Measurements from ENCODE around the gene KNDC1.

Gene KNDC1

DNA sequence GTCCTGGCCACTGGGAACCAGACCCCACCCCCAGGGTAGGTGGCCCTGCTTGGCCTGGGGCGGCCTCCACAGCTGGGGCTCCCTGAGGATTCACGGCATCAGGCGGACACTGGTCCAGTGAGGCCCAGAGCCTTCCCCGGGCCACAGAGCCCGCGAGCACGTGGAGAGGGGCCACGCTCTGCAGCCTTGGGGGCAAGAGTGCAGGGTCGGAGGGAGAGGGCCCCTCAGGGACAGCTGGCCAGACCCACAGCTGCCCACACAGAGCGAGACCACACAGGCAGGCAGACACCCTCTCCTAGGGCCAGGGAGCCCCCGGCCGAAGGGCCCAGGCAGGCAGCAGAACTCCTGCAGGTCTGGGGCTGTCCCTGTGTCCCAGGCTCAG lies 88.3 kb downstream of the KNDC1 start:
- TF ChIP-seq, protein P1, sequence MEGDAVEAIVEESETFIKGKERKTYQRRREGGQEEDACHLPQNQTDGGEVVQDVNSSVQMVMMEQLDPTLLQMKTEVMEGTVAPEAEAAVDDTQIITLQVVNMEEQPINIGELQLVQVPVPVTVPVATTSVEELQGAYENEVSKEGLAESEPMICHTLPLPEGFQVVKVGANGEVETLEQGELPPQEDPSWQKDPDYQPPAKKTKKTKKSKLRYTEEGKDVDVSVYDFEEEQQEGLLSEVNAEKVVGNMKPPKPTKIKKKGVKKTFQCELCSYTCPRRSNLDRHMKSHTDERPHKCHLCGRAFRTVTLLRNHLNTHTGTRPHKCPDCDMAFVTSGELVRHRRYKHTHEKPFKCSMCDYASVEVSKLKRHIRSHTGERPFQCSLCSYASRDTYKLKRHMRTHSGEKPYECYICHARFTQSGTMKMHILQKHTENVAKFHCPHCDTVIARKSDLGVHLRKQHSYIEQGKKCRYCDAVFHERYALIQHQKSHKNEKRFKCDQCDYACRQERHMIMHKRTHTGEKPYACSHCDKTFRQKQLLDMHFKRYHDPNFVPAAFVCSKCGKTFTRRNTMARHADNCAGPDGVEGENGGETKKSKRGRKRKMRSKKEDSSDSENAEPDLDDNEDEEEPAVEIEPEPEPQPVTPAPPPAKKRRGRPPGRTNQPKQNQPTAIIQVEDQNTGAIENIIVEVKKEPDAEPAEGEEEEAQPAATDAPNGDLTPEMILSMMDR (IDR thresholded peaks at IDR 0.05; ENCODE audit: extremely low read depth, insufficient read depth, missing control alignments): no peak
- in situ Hi-C loops (cut with MboI; ENCODE audit: low pct_unique_long_range_greater_than_20kb, low sequenced_read_pairs, unreplicated experiment): no loop called here
- DNase-seq (ENCODE audit: low spot score): no peak

DNA sequence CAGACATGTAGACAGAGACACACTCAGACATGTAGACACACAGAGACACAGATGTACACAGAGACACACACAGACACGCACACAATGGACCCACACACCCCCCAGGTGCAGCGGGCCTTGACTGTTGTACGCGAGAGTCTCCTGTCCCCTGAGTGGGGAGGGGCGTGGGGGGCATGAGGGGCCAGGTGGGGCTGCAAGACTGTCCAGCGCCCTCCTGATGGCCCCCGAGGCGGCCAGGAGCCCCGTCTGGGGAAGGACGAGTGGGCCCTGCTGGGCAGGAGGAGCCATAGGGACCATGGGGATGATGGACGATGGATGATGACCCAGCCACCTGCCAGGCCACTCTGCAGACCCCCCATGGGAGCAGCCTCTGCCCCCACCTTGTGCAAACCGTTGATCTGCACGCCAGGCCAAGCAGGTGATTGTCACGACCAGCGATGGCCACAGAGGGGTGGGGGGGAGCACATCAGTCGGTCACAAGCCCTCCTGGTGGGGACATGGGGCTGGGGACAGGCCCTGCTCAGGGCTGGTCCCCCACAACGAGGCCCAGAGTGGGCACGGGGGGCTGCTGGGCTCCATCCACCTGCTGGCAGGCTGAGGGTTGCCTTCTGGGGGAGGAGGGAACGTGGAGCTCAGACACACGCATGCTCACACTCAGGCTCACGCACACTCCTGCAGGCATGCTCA lies 89.2 kb downstream of the KNDC1 start:
- TF ChIP-seq, protein P1 (IDR thresholded peaks at IDR 0.05; ENCODE audit: extremely low read depth, insufficient read depth, missing control alignments): peak; percentile 9
- DNase-seq (ENCODE audit: low spot score): no peak
- in situ Hi-C loops (cut with MboI; ENCODE audit: low pct_unique_long_range_greater_than_20kb, low sequenced_read_pairs, unreplicated experiment): no loop called here

DNA sequence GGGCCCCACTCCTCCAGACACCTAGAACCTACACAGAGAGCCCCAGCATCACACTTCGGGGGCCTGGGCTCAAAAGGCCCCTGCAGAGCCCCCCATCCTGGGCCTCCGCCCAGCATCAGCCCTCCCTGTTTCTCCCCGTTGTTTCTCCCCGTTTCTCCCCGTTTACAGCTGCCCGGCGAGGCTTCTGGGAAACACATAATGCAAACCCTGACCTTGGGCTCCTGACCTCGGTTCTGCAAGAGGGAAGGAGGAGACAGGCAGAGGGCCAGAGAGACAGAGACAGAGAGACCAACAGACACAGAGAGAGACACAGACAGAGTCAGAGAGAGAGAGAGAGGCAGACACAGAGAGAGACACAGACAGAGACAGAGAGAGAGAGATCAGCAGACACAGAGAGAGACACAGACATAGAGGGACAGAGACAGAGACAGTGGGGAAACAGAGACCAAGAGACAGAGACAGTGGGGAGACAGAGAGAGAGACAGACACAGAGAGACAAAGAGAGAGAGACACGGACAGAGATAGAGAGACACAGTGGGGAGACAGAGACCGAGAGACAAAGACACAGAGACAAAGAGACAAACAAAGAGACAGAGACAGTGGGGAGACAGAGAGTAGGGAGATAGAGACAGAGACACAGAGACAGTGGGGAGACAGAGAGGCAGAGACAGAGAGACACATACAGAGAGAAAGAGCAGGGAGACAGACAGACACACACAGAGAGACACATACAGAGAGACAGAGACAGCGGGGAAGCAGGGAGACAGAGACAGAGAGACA lies 90.1 kb downstream of the KNDC1 start:
- DNase-seq (ENCODE audit: low spot score): no peak
- in situ Hi-C loops (cut with MboI; ENCODE audit: low pct_unique_long_range_greater_than_20kb, low sequenced_read_pairs, unreplicated experiment): no loop called here
- TF ChIP-seq, protein P1 (IDR thresholded peaks at IDR 0.05; ENCODE audit: extremely low read depth, insufficient read depth, missing control alignments): no peak

DNA sequence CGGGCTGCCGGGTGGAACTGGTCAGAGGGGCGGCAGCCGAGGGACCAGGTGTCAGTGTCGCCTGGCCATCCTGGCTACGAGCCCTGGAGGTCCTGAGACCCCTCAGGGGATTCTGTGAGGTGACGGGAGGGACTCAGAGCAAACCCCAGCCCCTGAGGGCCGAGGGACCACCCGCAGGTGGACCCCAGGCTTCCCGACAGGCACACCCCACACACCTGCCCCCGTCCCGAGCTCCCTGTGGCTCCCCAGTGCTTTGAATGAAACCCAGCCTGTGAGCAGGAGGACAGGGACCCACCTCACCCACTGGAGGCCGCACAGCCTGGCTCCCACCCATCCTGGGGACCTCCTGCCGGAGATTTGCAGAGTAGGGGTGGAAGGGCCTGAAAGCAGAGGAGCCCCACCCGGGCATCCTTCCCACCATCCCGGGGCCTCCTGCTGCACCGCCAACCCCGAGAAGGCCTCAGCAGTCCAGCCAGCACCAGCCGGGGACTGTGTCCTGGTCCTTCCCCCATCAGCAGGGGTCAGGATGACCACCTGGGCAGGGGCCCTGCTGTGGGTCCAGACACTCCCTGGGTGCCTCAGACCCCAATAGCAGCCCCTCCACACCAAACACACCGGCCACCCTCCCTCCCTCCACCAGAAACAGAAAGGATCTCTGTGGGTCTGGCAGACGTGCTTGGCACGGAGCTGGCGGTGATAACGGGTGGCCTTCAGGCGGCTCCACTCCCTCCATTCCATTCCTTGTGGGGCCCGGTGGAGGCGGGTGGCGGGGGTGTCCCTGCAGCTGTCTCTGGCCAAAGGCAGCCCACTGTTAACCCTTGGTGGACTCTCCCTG lies 91.6 kb downstream of the KNDC1 start:
- TF ChIP-seq, protein P1 (IDR thresholded peaks at IDR 0.05; ENCODE audit: extremely low read depth, insufficient read depth, missing control alignments): no peak
- in situ Hi-C loops (cut with MboI; ENCODE audit: low pct_unique_long_range_greater_than_20kb, low sequenced_read_pairs, unreplicated experiment): no loop called here
- no peak for DNase-seq (ENCODE audit: low spot score)

DNA sequence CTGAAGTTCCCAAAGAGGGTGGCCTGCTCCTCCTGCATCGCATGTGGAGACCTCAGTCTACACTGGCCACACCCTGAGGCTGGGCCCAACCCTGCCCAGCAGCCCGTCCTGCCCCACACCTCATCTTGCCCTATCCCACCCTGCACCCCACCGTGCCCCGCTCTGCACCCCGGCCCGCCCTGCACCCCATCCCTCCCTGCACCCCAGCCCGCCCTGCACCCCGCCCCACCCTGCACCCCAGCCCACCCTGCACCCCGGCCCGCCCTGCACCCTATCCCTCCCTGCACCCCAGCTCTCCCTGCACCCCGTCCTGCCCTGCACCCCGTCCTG lies 92.2 kb downstream of the KNDC1 start:
- in situ Hi-C loops (cut with MboI; ENCODE audit: low pct_unique_long_range_greater_than_20kb, low sequenced_read_pairs, unreplicated experiment): no loop called here

DNA sequence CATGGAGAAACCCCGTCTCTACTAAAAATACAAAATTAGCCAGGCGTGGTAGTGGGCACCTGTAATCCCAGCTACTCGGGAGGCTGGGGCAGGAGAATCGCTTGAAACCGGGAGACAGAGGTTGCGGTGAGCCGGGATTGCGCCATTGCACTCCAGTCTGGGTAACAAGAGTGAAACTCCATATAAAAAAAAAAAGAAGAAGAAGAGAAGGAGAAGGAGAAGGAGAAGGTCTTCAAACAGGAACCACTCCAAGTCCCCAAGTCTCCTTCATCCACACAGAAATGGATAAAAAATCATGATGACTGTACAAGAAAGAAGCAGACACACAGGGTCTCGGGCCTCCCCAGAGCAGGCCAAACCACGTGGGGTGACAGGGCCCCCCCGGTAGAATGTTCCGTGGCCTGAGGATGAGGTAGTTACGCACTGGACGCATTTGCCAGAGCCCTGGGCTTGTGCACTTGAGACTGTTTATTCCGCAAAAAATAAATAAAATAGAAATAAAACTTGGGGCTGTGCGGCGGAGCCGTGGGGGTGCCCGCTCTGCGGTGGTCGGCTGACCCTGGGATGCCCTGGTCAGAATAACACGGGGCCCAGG lies 93.4 kb downstream of the KNDC1 start:
- in situ Hi-C loops (cut with MboI; ENCODE audit: low pct_unique_long_range_greater_than_20kb, low sequenced_read_pairs, unreplicated experiment): no loop called here
- DNase-seq (ENCODE audit: low spot score): no peak
- TF ChIP-seq, protein P1 (IDR thresholded peaks at IDR 0.05; ENCODE audit: extremely low read depth, insufficient read depth, missing control alignments): no peak

More for the DNA sequence above, 92.2 kb downstream of the KNDC1 start:
- DNase-seq (ENCODE audit: low spot score): no peak
- TF ChIP-seq, protein P1 (IDR thresholded peaks at IDR 0.05; ENCODE audit: extremely low read depth, insufficient read depth, missing control alignments): no peak
